ENCODE measurements around the gene NDUFV3. TPM values are rescaled to one million over a fixed set of nuclear protein-coding genes. Genes with fewer than 3 reads are reported as not detected.

NDUFV3 gene
- total and polyA plus RNA-seq, 4 donors = 17.7 to 45.1 (median 28.2) TPM

DNA sequence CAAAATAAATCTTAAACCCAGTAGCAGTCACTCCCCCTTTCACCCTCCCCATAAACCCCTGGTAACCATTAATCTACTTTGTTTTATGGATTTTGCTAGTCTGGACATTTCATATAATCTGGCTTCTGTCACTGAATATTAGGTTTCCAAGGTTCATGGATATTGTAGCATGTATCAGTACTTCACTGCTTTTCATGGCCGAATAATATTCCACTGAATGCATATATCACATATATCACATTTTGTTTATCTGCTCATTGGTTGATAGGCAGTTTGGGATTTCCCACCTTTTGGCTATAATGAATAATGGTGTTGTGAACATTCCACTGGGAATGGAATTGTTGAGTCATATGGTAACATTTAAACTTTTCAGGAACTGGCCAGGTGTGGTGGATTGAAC, 9.2 kb upstream of the NDUFV3 start:
- Histone ChIP-seq H3K4me1 (ENCODE audit: control insufficient read depth in 5 of 5, insufficient read depth in 5 of 5, low read length in 5 of 5) (peaks cover 0 to 7% (median 2%) of the 10 kb centered on the region in 5 donors), H3K36me3 (ENCODE audit: control insufficient read depth in 4 of 4, insufficient read depth in 4 of 4, low read length in 4 of 4) (no peaks in the 10 kb centered on the region), H3K27me3 (ENCODE audit: control insufficient read depth in 3 of 3, insufficient read depth in 3 of 3, low read length in 2 of 3) (no peaks in the 10 kb centered on the region), H3K9ac (ENCODE audit: insufficient read depth in 1 of 2, low read length in 2 of 2) (no peak overlapping the region), H3K9me3 (ENCODE audit: control insufficient read depth in 4 of 4, insufficient read depth in 3 of 4, low read length in 3 of 4) (no peaks in the 10 kb centered on the region), H3K4me3 (no peak overlapping the region), H3K27ac (ENCODE audit: low read depth in 1 of 2, low read length in 1 of 2) (no peak overlapping the region)
- DNase-seq (no peak), ATAC-seq (ENCODE audit: insufficient read depth, low FRiP score) (no peak)
- TF ChIP-seq, protein P1, sequence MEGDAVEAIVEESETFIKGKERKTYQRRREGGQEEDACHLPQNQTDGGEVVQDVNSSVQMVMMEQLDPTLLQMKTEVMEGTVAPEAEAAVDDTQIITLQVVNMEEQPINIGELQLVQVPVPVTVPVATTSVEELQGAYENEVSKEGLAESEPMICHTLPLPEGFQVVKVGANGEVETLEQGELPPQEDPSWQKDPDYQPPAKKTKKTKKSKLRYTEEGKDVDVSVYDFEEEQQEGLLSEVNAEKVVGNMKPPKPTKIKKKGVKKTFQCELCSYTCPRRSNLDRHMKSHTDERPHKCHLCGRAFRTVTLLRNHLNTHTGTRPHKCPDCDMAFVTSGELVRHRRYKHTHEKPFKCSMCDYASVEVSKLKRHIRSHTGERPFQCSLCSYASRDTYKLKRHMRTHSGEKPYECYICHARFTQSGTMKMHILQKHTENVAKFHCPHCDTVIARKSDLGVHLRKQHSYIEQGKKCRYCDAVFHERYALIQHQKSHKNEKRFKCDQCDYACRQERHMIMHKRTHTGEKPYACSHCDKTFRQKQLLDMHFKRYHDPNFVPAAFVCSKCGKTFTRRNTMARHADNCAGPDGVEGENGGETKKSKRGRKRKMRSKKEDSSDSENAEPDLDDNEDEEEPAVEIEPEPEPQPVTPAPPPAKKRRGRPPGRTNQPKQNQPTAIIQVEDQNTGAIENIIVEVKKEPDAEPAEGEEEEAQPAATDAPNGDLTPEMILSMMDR (IDR thresholded peaks at IDR 0.05; ENCODE audit: control extremely low read depth, extremely low read depth) = no peak
- WGBS, 2 donors = 53 to 96% methylated on average over 1 of the region's 1 CpG

DNA sequence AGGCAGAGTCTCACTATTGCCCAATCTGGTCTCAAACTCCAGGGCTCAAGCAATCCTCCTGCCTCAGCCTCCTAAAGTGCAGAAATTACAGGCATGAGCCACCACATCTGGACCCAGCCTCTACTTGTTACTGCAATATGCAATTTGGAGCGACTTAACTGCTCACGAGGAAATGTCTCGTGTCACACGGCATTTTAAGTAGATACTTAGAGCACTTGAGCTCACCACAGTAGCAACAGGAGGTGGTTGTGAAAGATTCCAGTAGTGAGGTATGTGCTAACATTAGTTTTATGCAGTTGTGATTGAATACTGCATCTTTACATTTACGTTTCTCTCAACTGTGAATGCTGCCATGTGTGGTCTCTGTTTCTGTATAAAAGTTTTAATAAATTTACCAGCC, 5.8 kb upstream of the NDUFV3 start:
- Histone ChIP-seq H3K4me1 (ENCODE audit: control insufficient read depth in 5 of 5, insufficient read depth in 5 of 5, low read length in 5 of 5) (peaks cover 0 to 2% (median 0%) of the 10 kb centered on the region in 5 donors), H3K4me3 (no peak overlapping the region), H3K27me3 (ENCODE audit: control insufficient read depth in 3 of 3, insufficient read depth in 3 of 3, low read length in 2 of 3) (no peaks in the 10 kb centered on the region), H3K9ac (ENCODE audit: insufficient read depth in 1 of 2, low read length in 2 of 2) (no peak overlapping the region), H3K36me3 (ENCODE audit: control insufficient read depth in 4 of 4, insufficient read depth in 4 of 4, low read length in 4 of 4) (no peaks in the 10 kb centered on the region), H3K27ac (ENCODE audit: low read depth in 1 of 2, low read length in 1 of 2) (no peak overlapping the region), H3K9me3 (ENCODE audit: control insufficient read depth in 4 of 4, insufficient read depth in 3 of 4, low read length in 3 of 4) (no peaks in the 10 kb centered on the region)
- WGBS, 2 donors = 46 to 66% methylated on average over 5 of the region's 5 CpGs
- TF ChIP-seq, protein P1 (IDR thresholded peaks at IDR 0.05; ENCODE audit: control extremely low read depth, extremely low read depth) = no peak
- ATAC-seq (ENCODE audit: insufficient read depth, low FRiP score) = no peak
- DNase-seq = peak in 1 of 3 donors; percentile 11

DNA sequence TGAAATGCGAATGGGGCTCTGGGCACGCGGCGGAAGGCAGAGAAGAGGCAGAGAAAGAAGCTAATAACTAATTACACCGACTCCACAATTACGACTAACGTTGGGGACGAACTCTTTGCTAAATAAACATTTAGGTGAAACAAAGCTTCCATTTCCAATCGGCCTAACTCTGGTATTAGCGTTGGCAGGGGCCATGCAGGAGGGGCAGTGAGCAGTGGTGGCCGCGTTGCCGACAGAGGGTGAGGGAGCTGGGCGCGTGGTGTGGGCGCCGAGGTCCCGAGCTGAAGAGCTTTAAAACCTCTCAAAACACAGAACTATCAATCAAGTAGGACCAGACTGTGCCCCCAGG, 553 bp upstream of the NDUFV3 start:
- H3K27me3 ChIP-seq (ENCODE audit: control insufficient read depth in 3 of 3, insufficient read depth in 3 of 3, low read length in 2 of 3) = no peaks in the 10 kb centered on the region
- DNase-seq = no peak
- H3K9ac ChIP-seq (ENCODE audit: insufficient read depth in 1 of 2, low read length in 2 of 2) = peak overlapping the region; percentile 90
- H3K9me3 ChIP-seq (ENCODE audit: control insufficient read depth in 4 of 4, insufficient read depth in 3 of 4, low read length in 3 of 4) = no peaks in the 10 kb centered on the region
- WGBS, 2 donors = 11 to 23% methylated on average over 18 of the region's 18 CpGs
- peaks cover 0 to 5% (median 2%) of the 10 kb centered on the region in 5 donors for H3K4me1 ChIP-seq (ENCODE audit: control insufficient read depth in 5 of 5, insufficient read depth in 5 of 5, low read length in 5 of 5)
- peak overlapping the region; percentile 30 for H3K4me3 ChIP-seq
- H3K36me3 ChIP-seq (ENCODE audit: control insufficient read depth in 4 of 4, insufficient read depth in 4 of 4, low read length in 4 of 4) = peaks cover 4 to 9% (median 4%) of the 10 kb centered on the region in 4 donors
- ATAC-seq (ENCODE audit: insufficient read depth, low FRiP score) = peak; percentile 15
- TF ChIP-seq, protein P1 (IDR thresholded peaks at IDR 0.05; ENCODE audit: control extremely low read depth, extremely low read depth) = no peak
- peak overlapping the region; percentile 82 to 93 for H3K27ac ChIP-seq (ENCODE audit: low read depth in 1 of 2, low read length in 1 of 2)

DNA sequence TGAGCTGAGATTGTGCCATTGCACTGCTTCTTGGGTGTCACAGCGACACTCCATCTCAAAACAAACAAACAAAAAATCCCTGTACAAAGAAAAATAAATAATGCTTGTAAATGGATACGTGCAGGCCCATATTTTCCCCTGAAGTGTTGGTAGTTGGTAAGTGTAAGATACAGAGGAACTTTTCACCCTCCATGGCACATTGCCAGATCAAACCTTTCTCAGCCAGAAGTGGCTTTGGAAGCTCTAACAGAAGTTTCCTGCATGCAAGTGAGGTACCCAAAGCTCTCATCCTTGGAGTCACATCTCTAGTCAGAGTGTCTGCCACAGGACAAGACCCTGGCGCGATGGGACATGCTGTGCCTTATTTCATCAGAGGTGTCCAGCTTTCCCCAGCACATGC, 7.3 kb downstream of the NDUFV3 start:
- no peak overlapping the region for H3K4me3 ChIP-seq
- 74 to 86% methylated on average over 4 of the region's 4 CpGs for WGBS, 2 donors
- ATAC-seq (ENCODE audit: insufficient read depth, low FRiP score) = no peak

More for the DNA sequence above, 7.3 kb downstream of the NDUFV3 start:
- TF ChIP-seq, protein P1 (IDR thresholded peaks at IDR 0.05; ENCODE audit: control extremely low read depth, extremely low read depth) = no peak
- Histone ChIP-seq H3K27me3 (ENCODE audit: control insufficient read depth in 3 of 3, insufficient read depth in 3 of 3, low read length in 2 of 3) (no peaks in the 10 kb centered on the region), H3K9ac (ENCODE audit: insufficient read depth in 1 of 2, low read length in 2 of 2) (no peak overlapping the region), H3K9me3 (ENCODE audit: control insufficient read depth in 4 of 4, insufficient read depth in 3 of 4, low read length in 3 of 4) (no peaks in the 10 kb centered on the region), H3K4me1 (ENCODE audit: control insufficient read depth in 5 of 5, insufficient read depth in 5 of 5, low read length in 5 of 5) (peaks cover 0 to 2% (median 0%) of the 10 kb centered on the region in 5 donors), H3K36me3 (ENCODE audit: control insufficient read depth in 4 of 4, insufficient read depth in 4 of 4, low read length in 4 of 4) (peaks cover 19 to 37% (median 31%) of the 10 kb centered on the region in 4 donors), H3K27ac (ENCODE audit: low read depth in 1 of 2, low read length in 1 of 2) (no peak overlapping the region)
- DNase-seq = no peak
